K562 (cell line): ENCODE results near the gene KRT24.

ENCODE experiments used
- CCAR2 ChIP-seq: fragments of 200-400 bp; formaldehyde crosslinking; IDR thresholded peaks from 2 replicates; pipeline ENCODE4 v1.6.1; 2017; ENCODE audit warnings: mild to moderate bottlenecking, low read depth, low read length
- CREB1 ChIP-seq, 2 experiments: sonication (generic) in 1 of 2; formaldehyde crosslinking in 1 of 2; IDR thresholded peaks; 2 replicates each; pipeline versions ENCODE4 v1.6.1 to v1.8.0; 2012 to 2022; ENCODE audit warnings: inconsistent platforms in 1 of 2, mild to moderate bottlenecking in 1 of 2, missing genetic modification reagents in 1 of 2, moderate library complexity in 1 of 2
- EZH2 ChIP-seq: IDR thresholded peaks from 2 replicates; pipeline ENCODE4 v1.6.1; 2012; ENCODE audit warnings: low read depth, mild to moderate bottlenecking, inconsistent platforms, low read length, borderline replicate concordance
- FOXA1 ChIP-seq: fragments of 450-650 bp; IDR thresholded peaks from 2 replicates; pipeline ENCODE4 v1.6.1; 2016; ENCODE audit warnings: mild to moderate bottlenecking, borderline replicate concordance
- PML ChIP-seq: IDR thresholded peaks from 2 replicates; pipeline ENCODE4 v1.6.1; 2012; ENCODE audit warnings: low read length, inconsistent platforms
- POLR2AphosphoS5 ChIP-seq: IDR thresholded peaks from 2 replicates; pipeline ENCODE4 v1.6.1; 2011; ENCODE audit warnings: mild to moderate bottlenecking, low read depth, low read length, moderate library complexity; ENCODE audit not compliant: control insufficient read depth, insufficient read depth
- RNF2 ChIP-seq: sonication (generic); IDR thresholded peaks from 2 replicates; pipeline ENCODE4 v1.6.1; 2016
- SUPT5H ChIP-seq: fragments of 450-650 bp; IDR thresholded peaks from 2 replicates; pipeline ENCODE4 v1.6.1; 2016
- TEAD1 ChIP-seq, 2 experiments: fragments of 450-650 bp in 1 of 2; sonication (generic) in 1 of 2; formaldehyde crosslinking; IDR thresholded peaks; 2 replicates each; pipeline versions ENCODE4 v1.4.0 to v1.8.0; 2020 to 2022; ENCODE audit warnings: mild to moderate bottlenecking in 2 of 2, missing genetic modification reagents in 1 of 2
- ZNF134 ChIP-seq: fragments of 250-450 bp; sonication (Bioruptor Pico); conservative IDR thresholded peaks from 2 replicates; pipeline ENCODE4 v1.4.0; 2020
- TF ChIP-seq, protein P1 (sequence below), 2 experiments: IDR thresholded peaks; 2 replicates each; pipeline ENCODE4 v1.6.1; 2011; ENCODE audit warnings: borderline replicate concordance in 1 of 2, control low read depth in 1 of 2, low read depth in 1 of 2, low read length in 1 of 2, mild to moderate bottlenecking in 1 of 2, mixed read lengths in 1 of 2, moderate library complexity in 1 of 2; ENCODE audit not compliant: insufficient read depth in 1 of 2, insufficient read length in 1 of 2, poor library complexity in 1 of 2, severe bottlenecking in 1 of 2; ENCODE audit errors: extremely low read depth in 1 of 2

- TF ChIP-seq FOXA1 (no peak), RNF2 (no peak), CREB1 (IDR thresholded peaks at IDR 0.05) (no peak), CREB1 (CRISPR knock-in tag; IDR thresholded peaks at IDR 0.05) (no peak), SUPT5H (no peak), POLR2AphosphoS5 (no peak), TEAD1 (CRISPR knock-in tag; IDR thresholded peaks at IDR 0.05) (no peak), CCAR2 (no peak), EZH2 (no peak), ZNF134 (CRISPR knock-in tag) (no peak), PML (no peak)
- TF ChIP-seq, protein P1, sequence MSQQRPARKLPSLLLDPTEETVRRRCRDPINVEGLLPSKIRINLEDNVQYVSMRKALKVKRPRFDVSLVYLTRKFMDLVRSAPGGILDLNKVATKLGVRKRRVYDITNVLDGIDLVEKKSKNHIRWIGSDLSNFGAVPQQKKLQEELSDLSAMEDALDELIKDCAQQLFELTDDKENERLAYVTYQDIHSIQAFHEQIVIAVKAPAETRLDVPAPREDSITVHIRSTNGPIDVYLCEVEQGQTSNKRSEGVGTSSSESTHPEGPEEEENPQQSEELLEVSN (IDR thresholded peaks at IDR 0.05; ENCODE audit: borderline replicate concordance in 1 of 2, extremely low read depth in 1 of 2, insufficient read depth in 1 of 2, insufficient read length in 1 of 2, low read depth in 1 of 2, low read length in 1 of 2, poor library complexity in 1 of 2, severe bottlenecking in 1 of 2) = no peak
Observed at GRCh38 chr17:40703652-40704051, at the start of gene KRT24.
